Esophagus squamous epithelium (tissue), 5 donors: ENCODE measurements around the gene ASCL2. TPM values are rescaled to one million over a fixed set of nuclear protein-coding genes. Genes with fewer than 3 reads are reported as not detected.

Source experiments
- DNase-seq: peaks from one replicate; lab custom pipeline; 2025; lab: John Stamatoyannopoulos, UW
- H3K27ac ChIP-seq, 4 donors: fragments of 200-600 bp; sonication (generic); one replicate each; pipeline ENCODE4 v1.5.1; 2016 to 2019; ENCODE audit warnings: mild to moderate bottlenecking in 1 of 4
- H3K27me3 ChIP-seq, 4 donors: fragments of 200-600 bp; sonication (generic); 1 replicate in 3 of 4; 2 replicates in 1 of 4; pipeline versions ENCODE4 v1.5.1 to v1.6.0; 2017 to 2021; ENCODE audit warnings: antibody characterized with exemption in 1 of 4
- H3K36me3 ChIP-seq, 3 donors: fragments of 200-600 bp; sonication (generic); one replicate each; pipeline ENCODE4 v1.5.1; 2016 to 2019
- H3K4me1 ChIP-seq, 3 donors: fragments of 200-600 bp; sonication (generic); one replicate each; pipeline ENCODE4 v1.5.1; 2017 to 2019
- H3K4me3 ChIP-seq, 4 donors: fragments of 200-600 bp; sonication (generic); 1 replicate in 3 of 4; 2 replicates in 1 of 4; pipeline ENCODE4 v1.5.1; 2016 to 2019; ENCODE audit warnings: mild to moderate bottlenecking in 2 of 4, moderate library complexity in 1 of 4
- H3K9me3 ChIP-seq, 3 donors: fragments of 200-600 bp; sonication (generic); one replicate each; pipeline ENCODE4 v1.5.1; 2016 to 2019
- POLR2A ChIP-seq, 4 donors: fragments of 450-650 bp; IDR thresholded peaks; one replicate each; pipeline ENCODE4 v1.6.1; 2017; ENCODE audit warnings: antibody characterized with exemption in 4 of 4, mild to moderate bottlenecking in 4 of 4, moderate library complexity in 3 of 4
- WGBS, 2 donors: methylation state at CpG; one replicate each; pipeline ENCODE4 v1.1.5; 2018; 5-methylcytosine and 5-hydroxymethylcytosine counted together
- intact Hi-C: fragments of 100-400 bp; cut with DNase I; formaldehyde crosslinking; loops from one replicate; pipeline ENCODE4 v1.15.0; 2022
- total RNA-seq, 4 donors: library from RNA; depleted of rRNA; stranded (reverse); fragments of >200 nt; gene quantifications; one replicate each; pipeline ENCODE4 v1.1.0, GENCODE V29; 2016
- TF ChIP-seq, protein P1 (sequence below), 6 experiments: fragments of 450-650 bp in 4 of 6; fragments of 200-600 bp in 2 of 6; sonication (generic) in 2 of 6; IDR thresholded peaks; one replicate each; pipeline ENCODE4 v1.5.1; 2016 to 2019; ENCODE audit warnings: antibody characterized with exemption in 6 of 6, mild to moderate bottlenecking in 4 of 6, moderate library complexity in 4 of 6
- donor health status: DM: yes; HTN: yes; CAD: no.

Gene ASCL2
- 1 to 10 TPM in 3 of 4 donors, under 1 TPM in 1; 0.67 to 5.1 (median 2.3) TPM for total RNA-seq

DNA sequence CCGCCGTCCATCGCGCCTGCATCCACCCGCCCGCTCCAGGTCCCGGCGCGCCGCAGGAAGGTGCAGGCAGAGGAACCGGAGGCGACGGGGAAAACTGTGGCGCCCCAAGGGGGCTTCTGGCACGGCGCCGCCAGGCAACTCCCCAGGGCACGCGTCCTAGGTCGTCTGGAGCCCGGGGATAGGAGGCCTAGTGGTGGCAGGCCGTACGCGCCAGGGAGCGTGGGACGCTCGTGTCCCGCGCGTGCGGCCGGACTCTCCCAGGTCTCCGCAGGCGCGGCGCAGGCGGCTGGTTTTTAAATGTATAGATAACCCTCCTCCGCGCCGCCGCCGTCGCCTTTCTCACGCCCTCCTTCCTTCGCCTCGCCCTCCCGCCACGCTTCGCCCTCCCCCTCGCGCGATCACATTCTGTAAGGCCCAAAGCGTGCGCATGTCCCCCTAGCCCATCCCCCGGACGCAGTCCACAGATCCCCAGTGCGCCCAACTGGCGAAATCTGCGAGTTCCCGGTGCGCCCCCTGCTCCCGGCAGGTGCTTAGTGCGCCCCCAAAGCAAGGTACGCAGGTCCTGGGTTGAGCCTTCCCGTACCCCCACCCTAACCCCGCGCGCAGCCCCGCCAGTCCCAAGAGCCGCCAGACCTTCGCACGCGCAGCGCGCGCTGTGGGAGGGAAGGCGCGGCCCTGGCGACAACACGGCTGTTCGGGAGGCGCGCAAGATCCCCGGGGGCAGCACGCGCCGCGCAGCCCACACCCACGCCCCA lies at the start of gene ASCL2:
Gene ASCL2, minus strand, starts transcription at position 267 of the 755 bp plus-strand sequence. Its CDS starts 256 bp downstream, at position 11.
- Histone ChIP-seq H3K27me3 (peaks cover 0 to 89% (median 4%) of the 10 kb centered on the region in 4 donors), H3K9me3 (no peaks in the 10 kb centered on the region), H3K27ac (peak within 1 kb of the TSS; percentile 60 to 84 (median 80)), H3K36me3 (no peaks in the 10 kb centered on the region), H3K4me3 (peak within 1 kb of the TSS; percentile 33 to 67 (median 56)), H3K4me1 (peaks cover 21 to 46% (median 32%) of the 10 kb centered on the region in 3 donors)
- whole genome bisulfite sequencing, 2 donors = 0 to 7% methylated on average over 3 to 11 of the region's 89 CpGs
- no peak for DNase-seq
- intact Hi-C loops = no loop called here
- no peak for TF ChIP-seq POLR2A (IDR thresholded peaks at IDR 0.05)
- TF ChIP-seq, protein P1, sequence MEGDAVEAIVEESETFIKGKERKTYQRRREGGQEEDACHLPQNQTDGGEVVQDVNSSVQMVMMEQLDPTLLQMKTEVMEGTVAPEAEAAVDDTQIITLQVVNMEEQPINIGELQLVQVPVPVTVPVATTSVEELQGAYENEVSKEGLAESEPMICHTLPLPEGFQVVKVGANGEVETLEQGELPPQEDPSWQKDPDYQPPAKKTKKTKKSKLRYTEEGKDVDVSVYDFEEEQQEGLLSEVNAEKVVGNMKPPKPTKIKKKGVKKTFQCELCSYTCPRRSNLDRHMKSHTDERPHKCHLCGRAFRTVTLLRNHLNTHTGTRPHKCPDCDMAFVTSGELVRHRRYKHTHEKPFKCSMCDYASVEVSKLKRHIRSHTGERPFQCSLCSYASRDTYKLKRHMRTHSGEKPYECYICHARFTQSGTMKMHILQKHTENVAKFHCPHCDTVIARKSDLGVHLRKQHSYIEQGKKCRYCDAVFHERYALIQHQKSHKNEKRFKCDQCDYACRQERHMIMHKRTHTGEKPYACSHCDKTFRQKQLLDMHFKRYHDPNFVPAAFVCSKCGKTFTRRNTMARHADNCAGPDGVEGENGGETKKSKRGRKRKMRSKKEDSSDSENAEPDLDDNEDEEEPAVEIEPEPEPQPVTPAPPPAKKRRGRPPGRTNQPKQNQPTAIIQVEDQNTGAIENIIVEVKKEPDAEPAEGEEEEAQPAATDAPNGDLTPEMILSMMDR (IDR thresholded peaks at IDR 0.05) = no peak

DNA sequence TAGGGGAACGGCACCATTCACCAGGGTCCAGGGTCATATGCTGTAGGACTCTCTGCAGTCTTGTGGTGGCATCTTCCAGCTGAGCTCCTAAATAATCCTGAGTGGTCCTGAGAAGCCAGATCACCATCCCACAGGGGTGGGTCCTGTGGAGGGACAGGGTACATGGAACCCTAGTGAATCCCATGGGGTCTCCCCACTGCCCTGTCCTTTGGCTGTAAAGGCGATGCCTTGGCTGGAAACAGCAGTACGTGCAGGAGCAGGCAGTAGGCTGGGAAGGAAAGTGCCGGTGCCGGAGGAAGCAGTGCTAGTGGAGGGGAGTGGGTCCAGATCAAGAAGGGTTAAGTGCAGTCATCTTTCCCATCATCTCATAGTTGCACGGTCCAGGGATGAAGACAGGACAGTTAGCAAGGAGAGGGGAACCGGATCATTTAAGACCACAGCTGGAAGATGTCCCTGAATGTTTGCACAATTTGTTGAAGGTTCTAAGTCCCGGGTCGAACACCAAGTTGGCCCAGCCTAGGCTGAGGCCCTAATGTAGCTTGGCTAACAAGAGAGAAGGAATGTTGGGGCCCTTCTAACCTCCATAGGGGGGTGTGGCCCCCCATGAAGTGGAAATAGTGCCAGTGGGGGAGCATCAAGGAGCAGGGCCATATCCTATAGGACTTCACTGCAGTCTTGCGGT lies 49.5 kb upstream of the ASCL2 start:
- Histone ChIP-seq H3K9me3 (no peaks in the 10 kb centered on the region), H3K27me3 (peaks cover 0 to 47% (median 0%) of the 10 kb centered on the region in 4 donors), H3K27ac (no peak overlapping the region), H3K36me3 (no peaks in the 10 kb centered on the region), H3K4me3 (no peak overlapping the region), H3K4me1 (peaks cover 1 to 20% (median 6%) of the 10 kb centered on the region in 3 donors)
- DNase-seq = no peak
- intact Hi-C loops = no loop called here
- TF ChIP-seq POLR2A (IDR thresholded peaks at IDR 0.05) = no peak
- TF ChIP-seq, protein P1 (IDR thresholded peaks at IDR 0.05) = no peak
- 63 to 71% methylated on average over 5 to 9 of the region's 10 CpGs for WGBS, 2 donors

GRCh38 chr11:2318707-2319106 lies 48.3 kb upstream of the ASCL2 start:
- no peak for DNase-seq
- TF ChIP-seq, protein P1 (IDR thresholded peaks at IDR 0.05) = no peak
- no peak for TF ChIP-seq POLR2A (IDR thresholded peaks at IDR 0.05)
- WGBS, 2 donors = 79 to 91% methylated on average over 3 to 5 of the region's 7 CpGs
- Histone ChIP-seq H3K27ac (no peak overlapping the region), H3K4me1 (peaks cover 12 to 32% (median 15%) of the 10 kb centered on the region in 3 donors), H3K36me3 (no peaks in the 10 kb centered on the region), H3K27me3 (peaks cover 0 to 47% (median 0%) of the 10 kb centered on the region in 4 donors), H3K9me3 (no peaks in the 10 kb centered on the region), H3K4me3 (no peak overlapping the region)
- intact Hi-C loops = no loop called here

- TF ChIP-seq POLR2A (IDR thresholded peaks at IDR 0.05) = no peak
- TF ChIP-seq, protein P1 (IDR thresholded peaks at IDR 0.05) = no peak
- Histone ChIP-seq H3K36me3 (no peaks in the 10 kb centered on the region), H3K9me3 (no peaks in the 10 kb centered on the region), H3K27ac (no peak overlapping the region), H3K27me3 (peaks cover 0 to 47% (median 0%) of the 10 kb centered on the region in 4 donors), H3K4me1 (peaks cover 12 to 38% (median 15%) of the 10 kb centered on the region in 3 donors), H3K4me3 (no peak overlapping the region)
- intact Hi-C loops = no loop called here
- DNase-seq = no peak
- 91 to 94% methylated on average over 4 of the region's 4 CpGs for WGBS, 2 donors
Measured at GRCh38 chr11:2318123-2318522, 47.7 kb upstream of the ASCL2 start.
